H9 (cell line): Measurements from ENCODE around the gene EIF4A3. TPM values are rescaled to one million over a fixed set of nuclear protein-coding genes. Genes with fewer than 3 reads are reported as not detected.

Experiments used
- DNase-seq: peaks from one replicate; pipeline ENCODE4 v3.0.0-alpha.2; 2017
- H2AFZ ChIP-seq: one replicate; pipeline ENCODE4 v1.6.1; 2013; ENCODE audit warnings: mild to moderate bottlenecking, low read length, control low read depth, moderate library complexity
- H2AK5ac ChIP-seq: 2 replicates; pipeline ENCODE4 v1.6.1; 2013; ENCODE audit warnings: low read length, control low read depth, mixed read lengths; ENCODE audit not compliant: insufficient read length
- H2BK120ac ChIP-seq: one replicate; pipeline ENCODE4 v1.6.1; 2013; ENCODE audit warnings: low read depth, mild to moderate bottlenecking, low read length, control low read depth, inconsistent platforms; ENCODE audit not compliant: poor library complexity, severe bottlenecking
- H2BK12ac ChIP-seq: 2 replicates; pipeline ENCODE4 v1.6.1; 2013; ENCODE audit warnings: low read length, control low read depth, mixed read lengths, low read depth; ENCODE audit not compliant: insufficient read length
- H2BK15ac ChIP-seq: 2 replicates; pipeline ENCODE4 v1.6.1; 2013; ENCODE audit warnings: low read depth, low read length, control low read depth
- H2BK20ac ChIP-seq: one replicate; pipeline ENCODE4 v1.6.1; 2013; ENCODE audit warnings: low read depth, mild to moderate bottlenecking, low read length, control low read depth, inconsistent platforms; ENCODE audit not compliant: poor library complexity, severe bottlenecking
- H2BK5ac ChIP-seq: 2 replicates; pipeline ENCODE4 v1.6.1; 2013; ENCODE audit warnings: low read length, control low read depth, mixed read lengths; ENCODE audit not compliant: insufficient read length
- H3K14ac ChIP-seq: 2 replicates; pipeline ENCODE4 v1.6.1; 2013; ENCODE audit warnings: low read length, control low read depth; ENCODE audit not compliant: insufficient read depth
- H3K18ac ChIP-seq: 2 replicates; pipeline ENCODE4 v1.6.1; 2013; ENCODE audit warnings: low read depth, mild to moderate bottlenecking, mixed read lengths, low read length, control low read depth; ENCODE audit not compliant: insufficient read length
- H3K23ac ChIP-seq: 2 replicates; pipeline ENCODE4 v1.6.1; 2013; ENCODE audit warnings: low read length, control low read depth, mixed read lengths, low read depth; ENCODE audit not compliant: insufficient read length
- H3K23me2 ChIP-seq: 2 replicates; pipeline ENCODE4 v1.6.1; 2013; ENCODE audit warnings: low read depth, mild to moderate bottlenecking, mixed read lengths, low read length, control low read depth; ENCODE audit not compliant: insufficient read length, poor library complexity, severe bottlenecking
- H3K27ac ChIP-seq: 2 replicates; pipeline ENCODE4 v1.5.1; 2013; ENCODE audit warnings: low read length, control low read depth, mixed read lengths, low read depth; ENCODE audit not compliant: insufficient read length
- H3K27me3 ChIP-seq: 2 replicates; pipeline ENCODE4 v1.6.1; 2013; ENCODE audit warnings: low read length, control low read depth, inconsistent platforms; ENCODE audit not compliant: insufficient read depth
- H3K4ac ChIP-seq: 2 replicates; pipeline ENCODE4 v1.6.1; 2013; ENCODE audit warnings: low read depth, mild to moderate bottlenecking, control low read depth, inconsistent platforms, low read length, moderate library complexity
- H3K4me1 ChIP-seq: 2 replicates; pipeline ENCODE4 v1.6.1; 2013; ENCODE audit warnings: low read length, control low read depth, inconsistent platforms; ENCODE audit not compliant: insufficient read depth
- H3K4me2 ChIP-seq: 2 replicates; pipeline ENCODE4 v1.6.1; 2013; ENCODE audit warnings: low read length, control low read depth, mixed read lengths; ENCODE audit not compliant: insufficient read length, insufficient read depth
- H3K56ac ChIP-seq: 2 replicates; pipeline ENCODE4 v1.6.1; 2013; ENCODE audit warnings: low read depth, mild to moderate bottlenecking, mixed read lengths, low read length, control low read depth; ENCODE audit not compliant: insufficient read length
- H3K79me1 ChIP-seq: 2 replicates; pipeline ENCODE4 v1.6.1; 2013; ENCODE audit warnings: low read depth, mild to moderate bottlenecking, moderate library complexity, low read length, control low read depth, inconsistent platforms; ENCODE audit not compliant: insufficient read depth, poor library complexity, severe bottlenecking
- H3K79me2 ChIP-seq: 2 replicates; pipeline ENCODE4 v1.6.1; 2013; ENCODE audit warnings: low read length, control low read depth, inconsistent platforms; ENCODE audit not compliant: insufficient read depth
- H3K9ac ChIP-seq: 2 replicates; pipeline ENCODE4 v1.6.1; 2013; ENCODE audit warnings: low read length, control low read depth, mixed read lengths; ENCODE audit not compliant: insufficient read length; ENCODE audit errors: extremely low read depth
- H3K9me3 ChIP-seq: one replicate; pipeline ENCODE4 v1.6.1; 2013; ENCODE audit warnings: low read depth, low read length, inconsistent platforms; ENCODE audit not compliant: control insufficient read depth
- H3T11ph ChIP-seq: one replicate; pipeline ENCODE4 v1.6.1; 2013; ENCODE audit warnings: mild to moderate bottlenecking, low read length, control low read depth, inconsistent platforms
- H4K20me1 ChIP-seq: one replicate; pipeline ENCODE4 v1.6.1; 2013; ENCODE audit not compliant: control insufficient read depth, insufficient read length, insufficient read depth
- H4K5ac ChIP-seq: 2 replicates; pipeline ENCODE4 v1.6.1; 2013; ENCODE audit warnings: low read depth, mild to moderate bottlenecking, mixed read lengths, low read length, control low read depth; ENCODE audit not compliant: insufficient read length
- H4K8ac ChIP-seq: replicated peaks from 2 replicates; pipeline ENCODE4 v1.6.1; 2013; ENCODE audit warnings: low read length, control low read depth, mixed read lengths, low read depth; ENCODE audit not compliant: insufficient read length
- H4K91ac ChIP-seq: 2 replicates; pipeline ENCODE4 v1.6.1; 2013; ENCODE audit warnings: low read depth, mild to moderate bottlenecking, moderate library complexity, mixed read lengths, low read length, control low read depth; ENCODE audit not compliant: insufficient read length
- H3K27ac Mint-ChIP-seq, 3 experiments: 2 replicates in 2 of 3; 3 replicates in 1 of 3; pipeline ENCODE4 v1.8.0; 2020 to 2021; ENCODE audit warnings: mixed read lengths in 3 of 3, mild to moderate bottlenecking in 1 of 3, moderate library complexity in 1 of 3
- H3K27me3 Mint-ChIP-seq: 2 replicates; pipeline ENCODE4 v1.8.0; 2021; ENCODE audit warnings: low read depth, mild to moderate bottlenecking, moderate library complexity, mixed read lengths
- H3K36me3 Mint-ChIP-seq, 3 experiments: 2 replicates in 2 of 3; 3 replicates in 1 of 3; pipeline ENCODE4 v1.8.0; 2020 to 2021; ENCODE audit warnings: low read depth in 3 of 3, mixed read lengths in 3 of 3; ENCODE audit not compliant: insufficient read depth in 1 of 3
- H3K4me1 Mint-ChIP-seq, 2 experiments: 2 replicates each; pipeline ENCODE4 v1.8.0; 2020; ENCODE audit warnings: mixed read lengths in 2 of 2
- H3K4me3 Mint-ChIP-seq, 2 experiments: 2 replicates in 1 of 2; 3 replicates in 1 of 2; pipeline ENCODE4 v1.8.0; 2020 to 2021; ENCODE audit warnings: mild to moderate bottlenecking in 2 of 2, mixed read lengths in 2 of 2, moderate library complexity in 1 of 2
- H3K9me3 Mint-ChIP-seq, 2 experiments: 2 replicates in 1 of 2; 3 replicates in 1 of 2; pipeline ENCODE4 v1.8.0; 2020; ENCODE audit warnings: mild to moderate bottlenecking in 2 of 2, mixed read lengths in 2 of 2, moderate library complexity in 1 of 2
- CTCF ChIP-seq: fragments of 200-600 bp; sonication (generic); conservative IDR thresholded peaks from 3 replicates; pipeline ENCODE4 v1.8.0; 2021; ENCODE audit warnings: antibody characterized with exemption, mild to moderate bottlenecking
- WGBS: extraction: QIAGEN DNeasy Blood & Tissue Kit; methylation state at CpG from one replicate; pipeline ENCODE4 v1.1.7; 2013; ENCODE audit warnings: missing lambda C conversion rate, low lambda C conversion rate, mixed read lengths; ENCODE audit not compliant: insufficient read length; ENCODE audit errors: extremely low coverage; 5-methylcytosine and 5-hydroxymethylcytosine counted together
- total RNA-seq: library from RNA; stranded (reverse); gene quantifications from 2 replicates; pipeline ENCODE4 v1.2.1, GENCODE V29; 2021

EIF4A3 gene
- total RNA-seq, 1 experiment from 2014 or later = 162 TPM

GRCh38 chr17:80173126-80173525 lies 26.2 kb upstream of the EIF4A3 start:
- no peak overlapping the region for H2AK5ac ChIP-seq
- H3K27ac ChIP-seq = no peak overlapping the region
- H3K27me3 ChIP-seq = no peaks in the 10 kb centered on the region
- DNase-seq = no peak
- no peaks in the 10 kb centered on the region for H3K79me1 ChIP-seq
- H2BK20ac ChIP-seq = no peak overlapping the region
- H3K4me2 ChIP-seq = no peak overlapping the region
- no peak overlapping the region for H3K18ac ChIP-seq
- no peaks in the 10 kb centered on the region for H3K79me2 ChIP-seq
- no peak overlapping the region for H4K5ac ChIP-seq
- Mint-ChIP-seq H3K36me3 (no peaks in the 10 kb centered on the region; a peak in 1 of 7 replicates), H3K9me3 (no peaks in the 10 kb centered on the region; a peak in 1 of 5 replicates), H3K27me3 (peaks cover 22% of the 10 kb centered on the region), H3K4me3 (no peak overlapping the region), H3K27ac (no peak overlapping the region), H3K4me1 (peaks cover 9 to 24% of the 10 kb centered on the region in 2 experiments)
- H4K91ac ChIP-seq = no peak overlapping the region
- no peaks in the 10 kb centered on the region for H3K9me3 ChIP-seq
- H2BK5ac ChIP-seq = no peak overlapping the region
- no peak overlapping the region for H2BK12ac ChIP-seq
- no peaks in the 10 kb centered on the region for H4K20me1 ChIP-seq
- no peak for TF ChIP-seq CTCF
- H3K14ac ChIP-seq = no peak overlapping the region
- no peaks in the 10 kb centered on the region for H3K4me1 ChIP-seq
- no peaks in the 10 kb centered on the region for H3K23me2 ChIP-seq
- no peak overlapping the region for H2BK120ac ChIP-seq
- no peak overlapping the region for H3K4ac ChIP-seq
- no peak overlapping the region for H2BK15ac ChIP-seq
- no peak overlapping the region for H3K9ac ChIP-seq
- no peak overlapping the region for H4K8ac ChIP-seq
- no peak overlapping the region for H2AFZ ChIP-seq
- H3K56ac ChIP-seq = no peak overlapping the region
- H3K23ac ChIP-seq = no peak overlapping the region
- WGBS = no CpG with 5 or more reads among the region's 12 CpGs
- H3T11ph ChIP-seq = no peak overlapping the region
